ENCODE results near the gene REXO1. TPM values are rescaled to one million over a fixed set of nuclear protein-coding genes. Genes with fewer than 3 reads are reported as not detected.

Gene REXO1
- total and polyA plus RNA-seq, 2 experiments from 2014 or later: 20.2 to 90.1 TPM

GRCh38 chr19:1836458-1837221 lies 11.6 kb downstream of the REXO1 start (continued):
- TF ChIP-seq ZNF462 (CRISPR knock-in tag; IDR thresholded peaks at IDR 0.05) (no peak), POLR2AphosphoS5 (IDR thresholded peaks at IDR 0.05; ENCODE audit: low read depth) (no peak), EZH2phosphoT487 (IDR thresholded peaks at IDR 0.05; ENCODE audit: unreplicated experiment) (no peak), CREB1 (CRISPR knock-in tag; IDR thresholded peaks at IDR 0.05; ENCODE audit: low read depth) (no peak), ZNF114 (CRISPR knock-in tag; IDR thresholded peaks at IDR 0.05) (no peak), ZNF331 (CRISPR knock-in tag; IDR thresholded peaks at IDR 0.05; ENCODE audit: low read depth) (no peak), ETS1 (IDR thresholded peaks at IDR 0.05) (no peak), JUNB (IDR thresholded peaks at IDR 0.05; ENCODE audit: unreplicated experiment) (no peak), REST (IDR thresholded peaks at IDR 0.05; ENCODE audit: unreplicated experiment) (no peak)
